Putamen (tissue), 1 donor: ENCODE measurements around the gene SSX2B.
"Not testable (repeated sequence)": the region's sequence is repeated elsewhere in the genome, so short reads cannot be mapped to it uniquely, and the experiment has no call there.

Source experiments
- DNase-seq: peaks from one replicate; pipeline ENCODE4 v3.0.0-alpha.2; 2016; ENCODE audit warnings: low spot score

Gene SSX2B

GRCh38 chrX:52750952-52751351 lies at the start of gene SSX2B:
TSS of gene SSX2B (plus strand) at chrX:52751252. CDS start at chrX:52752681, 1,429 bp downstream.
- not testable (repeated sequence) for DNase-seq

- DNase-seq: not testable (repeated sequence)
These were observed 44.0 kb upstream of the SSX2B start, which contains the start of gene SSX2 for GRCh38 chrX:52707078-52707477. TSS of gene SSX2 (minus strand) at chrX:52707178. CDS start at chrX:52705749, 1,429 bp downstream.

- DNase-seq: not testable (repeated sequence)
These were observed 14.9 kb downstream of the SSX2B start for GRCh38 chrX:52765983-52766382.

GRCh38 chrX:52773504-52773903 lies 22.5 kb downstream of the SSX2B start:
- not testable (repeated sequence) for DNase-seq

GRCh38 chrX:52797327-52797726 lies 46.3 kb downstream of the SSX2B start, which contains the start of gene SPANXN5:
TSS of gene SPANXN5 (minus strand) at chrX:52797427. CDS start at chrX:52797348, 79 bp downstream.
- not testable (repeated sequence) for DNase-seq

GRCh38 chrX:52804876-52805275 lies 53.8 kb downstream of the SSX2B start:
- DNase-seq: not testable (repeated sequence)
